ENCODE data around the gene RIBC2. TPM values are rescaled to one million over a fixed set of nuclear protein-coding genes. Genes with fewer than 3 reads are reported as not detected.
"Not testable (repeated sequence)": the region's sequence is repeated elsewhere in the genome, so short reads cannot be mapped to it uniquely, and the experiment has no call there.

The RIBC2 gene
- total RNA-seq, 2 experiments from 2014 or later, result 13.4 to 13.5 TPM

- peaks cover 2% of the 10 kb centered on the region for H3K4me1 Mint-ChIP-seq (ENCODE audit: low read depth)
- CTCF ChIA-PET, result no interaction called here
These were observed 12.2 kb downstream of the RIBC2 start for GRCh38 chr22:45425531-45426265.

GRCh38 chr22:45426387-45426786 is 12.9 kb downstream of the RIBC2 start:
- ATAC-seq (no peak), DNase-seq (no peak)
- ChIA-PET POLR2A (no interaction called here), CTCF (no interaction called here)
- Mint-ChIP-seq H3K4me1 (ENCODE audit: low read depth) (peaks cover 2% of the 10 kb centered on the region), H3K27ac (no peak overlapping the region), H3K27me3 (ENCODE audit: low read depth) (no peaks in the 10 kb centered on the region), H3K9me3 (ENCODE audit: insufficient read depth) (peaks cover 8% of the 10 kb centered on the region), H3K36me3 (ENCODE audit: low read depth) (peaks cover 21% of the 10 kb centered on the region), H3K4me3 (no peak overlapping the region)

More at GRCh38 chr22:45425531-45426265, 12.2 kb downstream of the RIBC2 start:
- no peak overlapping the region for H3K4me3 Mint-ChIP-seq
- peaks cover 21% of the 10 kb centered on the region for H3K36me3 Mint-ChIP-seq (ENCODE audit: low read depth)
- DNase-seq (no peak), ATAC-seq (no peak)
- no peaks in the 10 kb centered on the region for H3K27me3 Mint-ChIP-seq (ENCODE audit: low read depth)
- peaks cover 8% of the 10 kb centered on the region for H3K9me3 Mint-ChIP-seq (ENCODE audit: insufficient read depth)
- no peak overlapping the region for H3K27ac Mint-ChIP-seq
- POLR2A ChIA-PET, result no interaction called here

GRCh38 chr22:45427114-45427513 is 13.6 kb downstream of the RIBC2 start:
- ATAC-seq (no peak), DNase-seq (no peak)
- H3K36me3 Mint-ChIP-seq (ENCODE audit: low read depth), result peaks cover 17% of the 10 kb centered on the region
- peaks cover 8% of the 10 kb centered on the region for H3K9me3 Mint-ChIP-seq (ENCODE audit: insufficient read depth)
- H3K4me3 Mint-ChIP-seq, result no peak overlapping the region
- POLR2A ChIA-PET, result no interaction called here
- no peaks in the 10 kb centered on the region for H3K4me1 Mint-ChIP-seq (ENCODE audit: low read depth)
- CTCF ChIA-PET, result no interaction called here
- no peak overlapping the region for H3K27ac Mint-ChIP-seq
- H3K27me3 Mint-ChIP-seq (ENCODE audit: low read depth), result no peaks in the 10 kb centered on the region

GRCh38 chr22:45428391-45429385 is 15.2 kb downstream of the RIBC2 start:
- Mint-ChIP-seq H3K4me1 (ENCODE audit: low read depth) (no peaks in the 10 kb centered on the region), H3K27ac (no peak overlapping the region), H3K36me3 (ENCODE audit: low read depth) (peaks cover 17% of the 10 kb centered on the region), H3K4me3 (no peak overlapping the region), H3K9me3 (ENCODE audit: insufficient read depth) (peaks cover 8% of the 10 kb centered on the region), H3K27me3 (ENCODE audit: low read depth) (no peaks in the 10 kb centered on the region)
- DNase-seq (no peak), ATAC-seq (no peak)
- ChIA-PET CTCF (no interaction called here), POLR2A (no interaction called here)

- H3K4me3 Mint-ChIP-seq, result no peak overlapping the region
- ATAC-seq, result no peak
- CTCF ChIA-PET, result no interaction called here
- no peak overlapping the region for H3K27ac Mint-ChIP-seq
- POLR2A ChIA-PET, result no interaction called here
- peaks cover 8% of the 10 kb centered on the region for H3K9me3 Mint-ChIP-seq (ENCODE audit: insufficient read depth)
- H3K36me3 Mint-ChIP-seq (ENCODE audit: low read depth), result peaks cover 17% of the 10 kb centered on the region
- H3K27me3 Mint-ChIP-seq (ENCODE audit: low read depth), result no peaks in the 10 kb centered on the region
- H3K4me1 Mint-ChIP-seq (ENCODE audit: low read depth), result no peaks in the 10 kb centered on the region
- no peak for DNase-seq
These were observed 15.9 kb downstream of the RIBC2 start for GRCh38 chr22:45429424-45429823.

GRCh38 chr22:45429981-45430775 is 16.7 kb downstream of the RIBC2 start:
- CTCF ChIA-PET, result no interaction called here

GRCh38 chr22:45430871-45431270 is 17.4 kb downstream of the RIBC2 start:
- CTCF ChIA-PET, result no interaction called here
- POLR2A ChIA-PET, result no interaction called here
- Mint-ChIP-seq H3K4me1 (ENCODE audit: low read depth) (peaks cover 7% of the 10 kb centered on the region), H3K4me3 (no peak overlapping the region), H3K9me3 (ENCODE audit: insufficient read depth) (peaks cover 8% of the 10 kb centered on the region), H3K36me3 (ENCODE audit: low read depth) (peaks cover 15% of the 10 kb centered on the region), H3K27ac (no peak overlapping the region), H3K27me3 (ENCODE audit: low read depth) (no peaks in the 10 kb centered on the region)
- DNase-seq (no peak), ATAC-seq (no peak)

More at GRCh38 chr22:45429981-45430775, 16.7 kb downstream of the RIBC2 start:
- POLR2A ChIA-PET, result no interaction called here
- Mint-ChIP-seq H3K4me1 (ENCODE audit: low read depth) (peaks cover under 1% of the 10 kb centered on the region), H3K36me3 (ENCODE audit: low read depth) (peaks cover 17% of the 10 kb centered on the region), H3K27me3 (ENCODE audit: low read depth) (no peaks in the 10 kb centered on the region), H3K9me3 (ENCODE audit: insufficient read depth) (peaks cover 8% of the 10 kb centered on the region), H3K4me3 (no peak overlapping the region), H3K27ac (no peak overlapping the region)
- DNase-seq (no peak), ATAC-seq (no peak)

GRCh38 chr22:45434981-45435380 is 21.5 kb downstream of the RIBC2 start:
- ATAC-seq, result no peak
- H3K36me3 Mint-ChIP-seq (ENCODE audit: low read depth), result no peaks in the 10 kb centered on the region
- ChIA-PET POLR2A (interaction anchor here (0.8 to 1.0 kb wide), 2 partner anchors 14 to 124 kb away, joined by 3 read pairs; no protein-coding TSS in a partner anchor), CTCF (interaction anchor here (0.7 to 1.4 kb wide), 3 partner anchors 21 to 163 kb away, joined by 3 to 4 read pairs (median 3); partner anchors contain the start of gene RIBC2)
- H3K27ac Mint-ChIP-seq, result no peak overlapping the region
- H3K9me3 Mint-ChIP-seq (ENCODE audit: insufficient read depth), result no peaks in the 10 kb centered on the region
- DNase-seq, result no peak
- H3K27me3 Mint-ChIP-seq (ENCODE audit: low read depth), result no peaks in the 10 kb centered on the region
- H3K4me3 Mint-ChIP-seq, result no peak overlapping the region
- H3K4me1 Mint-ChIP-seq (ENCODE audit: low read depth), result peaks cover 9% of the 10 kb centered on the region

- peak; percentile 83 for ATAC-seq
- no peaks in the 10 kb centered on the region for H3K9me3 Mint-ChIP-seq (ENCODE audit: insufficient read depth)
- CTCF ChIA-PET, result interaction anchor here (0.7 to 1.4 kb wide), 3 partner anchors 14 to 165 kb away, joined by 3 to 4 read pairs (median 3); no protein-coding TSS in a partner anchor
- POLR2A ChIA-PET, result interaction anchor here (1.0 kb wide), 1 partner anchor 15 kb away, joined by 3 read pairs; no protein-coding TSS in a partner anchor
- no peak overlapping the region for H3K4me3 Mint-ChIP-seq
- H3K27me3 Mint-ChIP-seq (ENCODE audit: low read depth), result no peaks in the 10 kb centered on the region
- peak overlapping the region; percentile 63 for H3K27ac Mint-ChIP-seq
- H3K36me3 Mint-ChIP-seq (ENCODE audit: low read depth), result no peaks in the 10 kb centered on the region
- H3K4me1 Mint-ChIP-seq (ENCODE audit: low read depth), result peaks cover 13% of the 10 kb centered on the region
- DNase-seq, result peak; percentile 85
These were observed 22.1 kb downstream of the RIBC2 start for GRCh38 chr22:45435544-45436139.

- not testable (repeated sequence) for H3K27me3 Mint-ChIP-seq (ENCODE audit: low read depth); H3K27ac Mint-ChIP-seq; H3K9me3 Mint-ChIP-seq (ENCODE audit: insufficient read depth); H3K36me3 Mint-ChIP-seq (ENCODE audit: low read depth); DNase-seq; H3K4me3 Mint-ChIP-seq; ATAC-seq
- CTCF ChIA-PET, result interaction anchor here (0.6 to 1.4 kb wide), 2 partner anchors 23 to 67 kb away, joined by 3 read pairs; no protein-coding TSS in a partner anchor
- POLR2A ChIA-PET, result interaction anchor here (1.0 kb wide), 1 partner anchor 23 kb away, joined by 4 read pairs; no protein-coding TSS in a partner anchor
- peaks cover 20% of the 10 kb centered on the region for H3K4me1 Mint-ChIP-seq (ENCODE audit: low read depth)
These were observed 23.5 kb downstream of the RIBC2 start for GRCh38 chr22:45436871-45437517.
